ENCODE measurements around the gene SNX15.

- TF ChIP-seq, protein P1, sequence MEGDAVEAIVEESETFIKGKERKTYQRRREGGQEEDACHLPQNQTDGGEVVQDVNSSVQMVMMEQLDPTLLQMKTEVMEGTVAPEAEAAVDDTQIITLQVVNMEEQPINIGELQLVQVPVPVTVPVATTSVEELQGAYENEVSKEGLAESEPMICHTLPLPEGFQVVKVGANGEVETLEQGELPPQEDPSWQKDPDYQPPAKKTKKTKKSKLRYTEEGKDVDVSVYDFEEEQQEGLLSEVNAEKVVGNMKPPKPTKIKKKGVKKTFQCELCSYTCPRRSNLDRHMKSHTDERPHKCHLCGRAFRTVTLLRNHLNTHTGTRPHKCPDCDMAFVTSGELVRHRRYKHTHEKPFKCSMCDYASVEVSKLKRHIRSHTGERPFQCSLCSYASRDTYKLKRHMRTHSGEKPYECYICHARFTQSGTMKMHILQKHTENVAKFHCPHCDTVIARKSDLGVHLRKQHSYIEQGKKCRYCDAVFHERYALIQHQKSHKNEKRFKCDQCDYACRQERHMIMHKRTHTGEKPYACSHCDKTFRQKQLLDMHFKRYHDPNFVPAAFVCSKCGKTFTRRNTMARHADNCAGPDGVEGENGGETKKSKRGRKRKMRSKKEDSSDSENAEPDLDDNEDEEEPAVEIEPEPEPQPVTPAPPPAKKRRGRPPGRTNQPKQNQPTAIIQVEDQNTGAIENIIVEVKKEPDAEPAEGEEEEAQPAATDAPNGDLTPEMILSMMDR (IDR thresholded peaks at IDR 0.05; ENCODE audit: extremely low read depth in 1 of 2, insufficient read depth in 1 of 2, low read depth in 1 of 2, low read length in 2 of 2) = no peak
- TF ChIP-seq GATA2 (IDR thresholded peaks at IDR 0.05; ENCODE audit: insufficient read depth, insufficient read length, low read depth, low read length) = no peak
- no peak for TF ChIP-seq POLR2A (IDR thresholded peaks at IDR 0.05; ENCODE audit: low read depth, low read length)
- TF ChIP-seq MYC (IDR thresholded peaks at IDR 0.05; ENCODE audit: low read depth, low read length) = no peak
- no peak for TF ChIP-seq EZH2 (IDR thresholded peaks at IDR 0.05; ENCODE audit: borderline replicate concordance, low read depth, low read length, severe bottlenecking)
- no peak for TF ChIP-seq POLR2AphosphoS5 (IDR thresholded peaks at IDR 0.05; ENCODE audit: insufficient read depth, low read depth, low read length)
- TF ChIP-seq, protein P2, sequence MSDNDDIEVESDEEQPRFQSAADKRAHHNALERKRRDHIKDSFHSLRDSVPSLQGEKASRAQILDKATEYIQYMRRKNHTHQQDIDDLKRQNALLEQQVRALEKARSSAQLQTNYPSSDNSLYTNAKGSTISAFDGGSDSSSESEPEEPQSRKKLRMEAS (IDR thresholded peaks at IDR 0.05; ENCODE audit: insufficient read depth, insufficient read length) = no peak
- no peak for TF ChIP-seq FOS (IDR thresholded peaks at IDR 0.05; ENCODE audit: borderline replicate concordance, insufficient read depth, low read length)
These were observed 29.1 kb upstream of the SNX15 start for GRCh38 chr11:64998141-64998540.
